SKM-1 (cell line): ENCODE results near the gene TRAPPC1.

Experiments
- DNase-seq: peaks from one replicate; lab custom pipeline; 2025; ENCODE audit not compliant: unreplicated experiment; lab: John Stamatoyannopoulos, UW

The TRAPPC1 gene

DNA sequence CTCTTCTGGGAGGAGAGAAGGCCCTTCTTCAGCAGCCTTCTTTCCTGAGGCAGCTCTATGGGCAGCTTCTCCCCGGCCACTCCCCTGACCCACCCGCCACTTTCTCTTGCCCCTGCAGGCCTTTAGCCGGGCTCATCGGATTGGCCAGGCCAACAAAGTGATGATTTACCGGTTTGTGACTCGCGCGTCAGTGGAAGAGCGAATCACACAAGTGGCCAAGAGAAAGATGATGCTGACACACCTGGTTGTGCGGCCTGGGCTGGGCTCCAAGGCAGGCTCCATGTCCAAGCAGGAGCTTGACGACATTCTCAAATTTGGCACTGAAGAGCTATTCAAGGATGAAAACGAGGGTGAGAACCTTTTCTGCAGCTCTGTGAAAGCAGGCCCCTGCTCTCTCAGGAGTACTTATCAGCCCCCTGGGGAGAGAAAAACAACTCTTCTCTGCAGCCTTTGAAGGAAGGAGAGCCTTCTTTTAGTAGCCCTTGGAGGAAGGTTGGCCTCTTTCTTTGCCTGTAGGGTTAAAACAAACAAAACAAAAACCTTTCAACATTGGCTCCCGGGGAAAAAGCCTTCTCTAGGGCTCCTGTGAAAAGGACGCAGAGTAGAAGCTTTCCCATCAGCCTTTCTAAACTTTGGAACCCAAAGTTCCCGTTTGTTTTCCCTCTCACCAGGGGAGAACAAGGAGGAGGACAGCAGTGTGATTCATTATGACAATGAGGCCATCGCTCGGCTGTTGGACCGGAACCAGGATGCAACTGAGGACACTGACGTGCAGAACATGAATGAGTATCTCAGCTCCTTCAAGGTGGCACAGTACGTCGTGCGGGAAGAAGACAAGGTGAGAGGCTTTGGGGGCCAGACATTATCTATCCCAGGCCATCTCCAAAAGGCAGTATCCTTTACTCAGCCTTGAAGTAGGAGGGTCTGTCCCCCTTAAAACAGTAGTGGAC, 28.3 kb downstream of the TRAPPC1 start:
- no peak for DNase-seq

DNA sequence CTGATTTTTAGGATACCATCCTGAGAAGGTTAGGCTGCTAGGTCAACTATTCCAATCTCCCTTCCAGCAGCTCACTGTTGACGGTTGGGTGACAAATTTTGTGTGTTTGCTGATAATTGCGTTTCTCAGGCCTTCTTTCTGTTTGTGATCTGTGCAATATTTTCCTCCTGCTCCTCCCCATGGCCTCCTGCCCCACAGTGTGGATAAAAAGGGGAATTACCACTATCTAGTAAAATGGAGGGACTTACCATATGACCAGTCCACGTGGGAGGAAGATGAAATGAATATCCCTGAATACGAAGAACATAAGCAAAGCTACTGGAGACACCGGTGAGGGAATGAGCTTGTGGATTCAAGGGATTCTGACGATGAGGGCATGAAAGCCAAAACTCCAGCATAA, 34.0 kb downstream of the TRAPPC1 start:
- DNase-seq = no peak

DNA sequence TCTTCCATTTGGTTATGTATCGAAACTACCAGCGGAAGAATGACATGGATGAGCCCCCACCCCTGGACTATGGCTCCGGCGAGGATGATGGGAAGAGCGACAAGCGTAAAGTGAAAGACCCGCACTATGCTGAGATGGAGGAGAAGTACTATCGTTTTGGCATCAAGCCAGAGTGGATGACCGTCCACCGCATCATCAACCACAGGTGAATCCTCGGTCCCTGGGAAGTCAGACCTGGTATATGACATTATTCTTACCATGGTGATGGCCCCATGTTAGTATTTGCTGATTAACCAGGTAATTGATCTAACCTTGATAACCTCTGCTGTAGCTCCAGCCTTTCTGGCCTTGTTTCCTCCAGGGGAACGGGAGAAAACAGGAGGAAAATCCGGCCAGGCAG, 34.7 kb downstream of the TRAPPC1 start:
- DNase-seq = no peak

DNA sequence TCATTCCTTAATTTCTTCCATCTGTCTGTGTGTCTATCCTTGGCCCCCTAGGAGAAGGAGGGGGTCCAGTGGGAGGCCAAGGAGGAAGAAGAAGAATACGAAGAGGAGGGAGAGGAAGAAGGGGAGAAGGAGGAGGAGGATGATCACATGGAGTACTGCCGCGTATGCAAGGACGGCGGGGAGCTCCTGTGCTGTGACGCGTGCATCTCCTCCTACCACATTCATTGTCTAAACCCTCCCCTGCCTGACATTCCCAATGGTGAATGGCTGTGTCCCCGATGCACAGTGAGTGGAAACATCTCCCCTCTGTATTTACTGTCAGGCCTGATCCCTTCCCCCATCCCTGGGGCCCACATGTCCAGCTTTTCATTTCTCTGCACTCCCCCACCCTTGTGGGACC, 36.9 kb downstream of the TRAPPC1 start:
- no peak for DNase-seq

DNA sequence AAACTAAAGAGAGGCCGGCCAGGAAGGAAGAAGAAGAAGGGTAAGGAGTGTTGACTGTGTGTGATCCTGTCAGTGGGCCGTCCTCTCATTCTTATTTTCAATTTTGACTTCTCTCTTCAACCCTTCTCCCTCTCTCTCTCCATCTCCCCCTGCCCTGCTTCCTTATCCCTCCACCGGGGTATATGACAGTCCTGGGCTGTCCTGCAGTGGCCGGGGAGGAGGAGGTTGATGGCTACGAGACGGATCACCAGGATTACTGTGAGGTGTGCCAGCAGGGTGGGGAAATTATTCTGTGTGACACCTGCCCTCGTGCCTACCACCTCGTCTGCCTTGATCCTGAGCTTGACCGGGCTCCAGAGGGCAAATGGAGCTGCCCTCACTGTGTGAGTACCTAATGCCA, 37.5 kb downstream of the TRAPPC1 start:
- no peak for DNase-seq

DNA sequence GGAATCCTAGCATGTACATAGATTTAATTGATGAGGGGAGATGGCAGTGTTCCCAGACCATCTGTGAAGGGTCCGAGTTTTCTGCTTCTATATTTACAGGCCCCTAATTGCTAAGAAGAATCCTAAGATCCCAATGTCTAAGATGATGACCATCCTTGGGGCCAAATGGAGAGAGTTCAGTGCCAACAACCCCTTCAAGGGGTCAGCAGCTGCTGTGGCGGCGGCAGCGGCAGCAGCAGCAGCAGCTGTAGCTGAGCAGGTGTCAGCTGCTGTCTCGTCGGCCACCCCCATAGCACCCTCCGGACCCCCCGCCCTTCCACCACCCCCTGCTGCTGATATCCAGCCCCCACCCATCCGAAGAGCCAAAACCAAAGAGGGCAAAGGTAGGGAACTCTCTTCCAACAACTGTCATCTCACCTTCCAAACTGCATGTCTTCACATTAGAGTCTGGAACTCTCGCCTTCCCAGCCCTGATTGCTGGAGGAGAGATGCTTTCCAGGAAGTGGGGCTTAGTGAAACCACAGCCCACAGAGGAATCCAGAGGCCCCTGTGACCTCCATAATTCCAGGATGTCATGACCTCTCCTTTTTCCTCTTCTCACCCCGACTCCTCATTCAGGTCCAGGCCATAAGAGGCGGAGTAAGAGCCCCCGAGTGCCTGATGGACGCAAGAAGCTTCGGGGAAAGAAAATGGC, 38.4 kb downstream of the TRAPPC1 start:
- no peak for DNase-seq

DNA sequence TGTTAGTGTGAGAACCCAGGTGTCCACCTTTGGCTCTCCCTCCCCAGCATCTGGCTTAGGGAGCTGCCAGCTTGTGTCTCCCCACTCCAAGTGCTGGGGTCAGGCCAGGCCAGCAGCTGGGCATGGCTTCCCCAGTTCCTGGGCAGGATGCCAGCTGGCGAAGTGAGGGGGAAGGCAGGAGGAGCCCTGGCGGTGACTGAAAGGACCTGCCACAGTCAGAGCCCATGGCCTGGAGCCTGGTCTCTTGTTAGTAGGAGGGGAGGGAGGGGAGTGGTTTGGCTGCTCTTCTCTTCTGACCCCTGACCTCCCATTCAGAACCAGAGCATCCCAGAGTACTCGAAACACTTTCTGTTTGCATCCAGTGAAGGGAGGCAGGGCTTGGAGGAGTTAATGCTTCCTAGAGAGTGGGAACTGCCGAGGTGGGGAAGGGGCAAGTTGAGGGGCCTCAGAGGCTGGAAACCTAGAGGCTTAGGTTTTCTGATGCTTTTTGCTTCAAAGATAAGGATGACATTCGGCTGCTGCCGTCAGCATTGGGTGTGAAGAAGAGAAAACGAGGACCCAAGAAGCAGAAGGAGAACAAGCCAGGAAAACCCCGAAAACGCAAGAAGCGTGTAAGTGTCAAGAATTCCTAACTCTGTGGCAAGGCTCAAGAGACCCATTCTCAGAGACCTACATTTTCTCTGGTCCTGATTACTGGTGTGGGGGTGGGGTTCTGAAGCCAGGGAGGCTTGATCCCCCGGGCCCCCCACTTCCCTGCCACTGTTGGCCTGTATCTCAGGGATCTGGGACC, 42.4 kb downstream of the TRAPPC1 start:
- DNase-seq = no peak

DNA sequence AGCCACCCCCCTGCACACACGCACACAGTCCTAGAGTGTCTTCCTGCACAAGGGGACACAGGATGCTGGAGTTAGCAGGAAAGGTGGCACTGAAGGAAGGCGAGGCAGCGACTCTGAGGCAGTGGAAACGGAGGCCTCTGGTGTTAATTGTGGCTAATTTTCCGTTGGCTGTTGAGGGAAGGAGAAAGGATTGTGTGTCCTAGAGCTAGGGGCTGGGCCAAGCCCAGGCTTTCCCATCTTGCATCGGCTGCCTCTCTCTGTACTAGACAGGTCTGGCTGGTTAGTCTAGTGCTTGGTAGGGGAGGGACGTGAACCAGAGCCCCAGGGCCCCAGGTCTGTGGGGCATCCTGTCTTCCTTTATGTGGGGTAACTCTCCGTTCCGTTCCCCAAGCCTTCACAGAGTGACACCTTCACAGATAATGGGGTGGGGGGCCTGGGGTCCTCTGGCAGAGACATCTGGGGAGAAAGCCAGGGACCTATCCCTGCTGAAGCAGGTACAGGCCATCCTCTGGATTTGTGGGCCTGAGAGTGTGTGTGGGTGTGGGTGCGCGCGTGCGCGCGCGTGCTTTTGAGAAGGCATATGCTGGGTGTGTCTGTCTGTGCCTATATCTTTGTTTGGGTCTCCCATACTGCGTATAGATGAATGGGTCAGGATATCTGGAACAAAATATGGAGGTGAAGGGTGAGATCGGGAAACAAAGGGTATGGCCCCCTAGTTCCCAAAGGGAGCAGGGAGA, 43.4 kb downstream of the TRAPPC1 start, which contains the start of gene CHD3:
Gene CHD3 (plus strand): TSS at position 606 of the 737 bp plus-strand sequence. CDS start 212 bp downstream, outside the sequence.
- DNase-seq = no peak

DNA sequence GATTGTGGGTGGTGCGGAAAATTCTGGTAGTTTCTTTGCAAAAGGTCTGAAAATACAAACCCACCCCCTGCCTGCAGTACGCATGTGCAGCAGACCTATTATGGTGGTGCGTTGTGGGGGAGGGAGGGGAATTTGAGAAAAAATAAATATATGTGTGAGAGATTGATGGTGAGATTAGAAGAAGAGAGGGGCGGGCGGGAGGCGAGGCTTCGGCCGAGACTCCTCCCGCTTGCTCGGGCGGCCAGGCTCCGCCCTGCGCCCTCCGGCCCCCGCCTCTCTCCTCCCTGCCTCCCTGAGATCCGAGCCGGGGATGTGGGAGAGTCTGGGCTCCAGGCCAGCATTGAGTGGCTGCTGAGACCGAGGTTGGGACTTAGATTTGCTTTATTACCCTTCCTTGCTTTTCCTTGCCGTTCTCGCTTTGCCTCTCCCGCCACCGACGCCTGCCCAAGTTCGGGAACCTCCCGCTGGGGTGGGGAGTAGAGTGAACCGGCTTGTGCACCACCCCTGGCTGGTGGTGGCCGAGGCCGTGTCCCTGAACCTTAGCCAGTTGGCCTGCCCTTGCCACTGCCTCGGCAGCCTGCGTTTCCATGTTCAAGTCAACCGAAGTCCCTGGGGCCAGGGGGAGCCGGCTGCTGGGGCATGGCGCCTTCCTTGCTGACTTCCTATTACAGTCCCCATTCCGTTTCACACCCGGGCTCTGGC, 44.1 kb downstream of the TRAPPC1 start:
- DNase-seq = no peak

DNA sequence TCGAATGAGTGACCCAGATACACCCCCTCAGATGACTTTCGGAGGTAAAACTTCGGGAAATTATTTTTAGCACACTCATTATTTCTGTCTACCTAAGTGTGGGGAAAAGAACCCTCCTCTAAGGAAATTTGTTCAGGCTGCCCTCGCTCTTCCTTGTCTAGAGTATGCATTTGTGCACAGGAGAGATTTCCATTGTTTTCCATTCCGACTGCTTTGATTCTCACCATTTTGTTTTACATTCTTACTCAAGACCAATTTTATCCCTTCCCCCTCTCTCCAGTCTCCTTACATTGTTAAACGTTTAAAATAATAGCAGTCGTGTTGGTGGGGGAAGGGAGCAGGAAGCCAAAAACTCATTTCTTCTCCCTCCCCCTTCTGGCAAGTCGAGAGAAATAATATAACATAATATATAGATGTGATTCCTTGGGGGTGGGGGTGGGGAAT, 44.7 kb downstream of the TRAPPC1 start:
- DNase-seq = no peak

DNA sequence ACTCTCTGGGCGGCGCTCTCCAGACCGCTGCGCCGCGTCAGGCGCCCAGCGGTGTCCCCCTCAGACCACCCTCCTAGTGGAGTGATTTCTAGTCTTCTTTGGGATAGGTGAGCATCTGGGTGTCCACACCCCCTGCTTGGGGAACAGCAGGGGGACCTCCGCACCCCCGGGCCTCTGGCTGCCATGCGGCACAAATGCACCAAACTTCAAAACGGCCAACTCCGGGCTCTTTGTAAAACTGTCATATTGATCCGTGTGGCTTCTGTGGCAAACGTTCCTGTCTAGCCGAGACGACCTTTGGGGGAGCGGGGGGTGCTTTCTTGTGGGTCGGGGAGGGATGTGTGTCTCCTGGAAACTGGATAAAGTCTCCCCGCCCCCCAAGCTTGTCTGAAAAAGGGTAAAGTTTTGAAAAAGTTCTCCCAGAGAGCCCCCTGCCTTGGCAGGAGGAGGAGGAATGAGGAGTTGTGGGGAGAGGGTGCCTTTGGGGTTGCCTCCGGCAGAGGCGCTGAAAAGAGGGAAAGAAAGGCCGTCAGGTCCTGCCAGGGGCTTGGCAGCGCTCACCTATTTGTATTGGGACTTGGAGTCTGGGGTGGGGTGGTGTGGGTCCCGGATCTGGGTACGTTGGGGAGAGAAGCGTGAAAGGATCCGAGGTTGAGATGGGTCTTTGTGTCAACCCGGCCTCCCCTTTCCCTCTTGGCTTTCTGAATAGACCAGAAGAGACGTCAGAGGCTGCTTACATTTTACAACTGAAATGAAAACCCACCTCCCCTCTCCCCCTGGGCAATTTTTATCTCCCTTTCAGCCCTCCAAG, 45.3 kb downstream of the TRAPPC1 start:
- no peak for DNase-seq

DNA sequence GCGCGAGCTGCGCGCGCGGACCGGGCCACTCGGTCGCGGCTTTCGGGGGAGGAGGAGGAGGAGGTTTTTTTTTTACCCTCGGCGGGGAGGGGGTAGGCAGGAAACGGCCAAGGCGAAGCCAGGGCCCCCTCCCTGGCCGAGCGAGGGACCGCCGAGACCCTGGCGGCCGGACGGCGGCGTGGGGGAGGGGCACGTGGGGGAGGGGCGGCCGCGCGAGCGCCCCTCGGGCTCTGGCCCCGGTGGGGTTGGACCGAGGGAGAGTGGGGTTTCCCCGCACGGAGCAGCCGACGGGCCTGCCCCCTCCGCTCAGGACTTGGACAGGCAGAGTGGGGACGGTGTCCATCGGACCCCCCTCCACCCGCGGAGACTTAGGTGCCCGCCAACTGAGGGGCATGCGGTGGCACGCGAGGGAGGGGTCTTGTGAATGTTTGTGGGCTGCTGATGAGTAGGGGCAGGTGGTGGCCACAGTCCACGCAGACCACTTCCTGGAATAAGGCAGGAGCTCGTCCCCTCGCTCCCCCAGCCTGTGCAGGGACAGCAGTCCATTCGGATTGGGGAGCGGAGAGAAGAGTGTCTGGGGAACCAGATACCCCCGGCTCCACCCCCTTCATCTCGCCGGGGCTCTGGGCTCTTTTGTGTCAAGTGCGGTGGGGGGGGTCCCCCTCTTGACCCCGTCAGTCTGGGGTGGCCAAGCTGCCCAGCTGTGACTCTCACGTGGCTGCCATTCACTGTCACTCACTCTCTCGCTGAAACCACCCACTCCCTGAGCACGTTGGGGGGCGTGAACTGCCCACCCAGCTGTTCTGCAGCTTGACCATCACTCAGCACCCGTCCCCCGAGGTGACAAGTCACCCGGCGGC, 46.1 kb downstream of the TRAPPC1 start:
- no peak for DNase-seq

DNA sequence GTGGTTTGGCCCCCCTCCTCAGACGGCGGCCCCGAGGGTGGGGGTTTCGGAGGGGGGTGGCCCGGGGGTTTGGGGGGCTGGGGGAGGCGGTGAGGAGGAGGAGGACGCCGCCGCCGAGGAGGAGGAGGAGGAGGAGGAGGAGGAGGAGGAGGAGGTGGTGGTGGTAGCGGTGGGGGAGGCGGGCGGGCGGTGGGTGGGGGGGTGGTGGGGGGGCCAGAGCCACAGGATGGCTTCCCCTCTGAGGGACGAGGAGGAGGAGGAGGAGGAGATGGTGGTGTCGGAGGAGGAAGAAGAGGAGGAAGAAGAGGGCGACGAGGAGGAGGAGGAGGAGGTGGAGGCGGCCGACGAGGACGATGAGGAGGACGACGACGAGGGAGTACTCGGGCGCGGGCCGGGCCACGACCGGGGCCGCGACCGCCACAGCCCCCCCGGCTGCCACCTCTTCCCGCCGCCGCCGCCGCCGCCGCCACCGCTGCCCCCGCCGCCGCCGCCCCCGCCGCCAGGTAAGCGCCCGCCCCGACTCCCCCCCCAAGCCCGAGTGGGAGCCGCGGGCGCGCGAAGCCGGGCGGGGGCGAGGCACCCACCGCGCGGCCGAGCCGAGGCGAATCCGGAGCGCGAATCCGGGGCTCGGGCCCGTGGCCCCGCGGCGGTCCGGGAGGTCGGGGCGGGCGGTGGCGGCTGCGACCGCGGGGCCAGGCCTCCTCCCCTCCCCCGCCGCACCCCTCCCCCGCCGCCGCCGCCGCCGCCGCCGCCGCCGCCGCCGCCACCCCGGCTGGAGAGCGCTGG, 47.0 kb downstream of the TRAPPC1 start:
- DNase-seq = no peak

DNA sequence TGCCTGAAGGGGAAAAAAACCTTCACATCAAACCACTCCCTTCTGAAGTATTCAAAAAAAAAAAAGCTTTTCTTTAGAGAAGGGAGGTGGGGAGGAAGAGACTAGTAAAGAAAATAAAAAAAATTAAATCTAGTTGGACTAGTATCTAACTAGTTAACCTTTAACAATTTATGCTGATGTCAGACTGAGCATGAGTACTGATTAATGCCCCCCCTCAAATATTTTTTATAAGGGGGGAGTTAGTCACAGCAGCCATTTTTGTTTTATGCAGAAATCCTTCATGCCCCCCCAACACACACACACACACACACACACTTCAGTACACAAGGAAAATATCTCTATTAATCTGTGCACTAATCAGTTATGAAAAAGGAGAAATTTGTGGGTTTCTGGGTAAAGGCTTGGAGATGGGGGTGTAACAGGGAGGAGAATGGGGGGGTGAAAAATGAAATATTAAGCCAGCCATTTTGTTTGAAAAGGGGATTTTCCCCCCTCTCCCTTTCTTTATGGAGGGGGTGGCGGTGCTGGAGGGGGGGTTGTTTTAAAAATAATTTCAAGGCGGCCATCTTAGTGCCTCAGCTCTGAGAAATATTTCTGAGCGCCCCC, 47.9 kb downstream of the TRAPPC1 start:
- DNase-seq = no peak

DNA sequence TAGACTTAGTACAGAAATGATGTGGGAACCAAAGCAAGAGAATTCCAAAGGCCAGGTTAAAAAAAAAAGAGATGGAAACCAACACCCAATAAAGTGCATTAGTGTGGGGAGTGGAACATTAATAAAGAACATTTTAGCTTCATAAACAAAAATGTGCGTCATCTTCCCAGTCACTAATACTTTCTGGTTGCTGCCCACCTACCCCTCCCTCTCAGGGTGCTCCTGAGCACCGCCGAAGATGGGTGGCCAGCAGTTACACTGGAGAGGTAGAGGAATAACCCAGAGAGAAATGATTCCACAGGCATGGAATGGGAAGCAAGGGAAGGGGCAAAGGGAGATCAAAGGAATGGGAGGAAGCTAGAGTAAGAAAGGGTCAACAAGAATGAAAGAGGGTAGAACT, 49.1 kb downstream of the TRAPPC1 start:
- DNase-seq = no peak

DNA sequence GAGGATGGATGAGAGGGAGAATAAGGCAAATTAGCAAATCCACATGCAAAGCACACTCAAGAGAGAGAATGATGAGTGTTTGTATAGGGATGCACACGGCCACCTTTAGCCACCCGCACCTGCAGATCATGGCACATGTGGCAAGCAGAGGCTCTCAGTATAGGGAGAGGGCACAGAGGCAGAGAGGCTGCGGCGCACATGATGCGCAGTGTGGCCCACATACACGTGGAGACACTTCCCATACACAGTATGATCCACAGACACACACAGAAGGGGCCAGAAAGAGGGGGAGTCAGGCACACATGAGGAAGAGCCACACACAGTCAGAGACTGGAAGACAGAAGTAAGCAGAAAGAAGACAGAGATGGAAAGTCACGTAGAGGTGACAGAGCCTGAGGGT, 49.7 kb downstream of the TRAPPC1 start:
- no peak for DNase-seq
